GM12865 (cell line): ENCODE measurements around the gene SMARCC1.

Experiments
- DNase-seq: peaks from one replicate; pipeline ENCODE4 v3.0.0; 2010; ENCODE audit warnings: low read depth
- H3K4me3 ChIP-seq: 2 replicates; pipeline ENCODE4 v1.5.1; 2011; ENCODE audit warnings: mild to moderate bottlenecking, low read depth, low read length, control low read depth
- TF ChIP-seq, protein P1 (sequence below): IDR thresholded peaks from 2 replicates; pipeline ENCODE4 v1.5.1; 2011; ENCODE audit warnings: low read length, control low read depth, low read depth, inconsistent platforms; ENCODE audit not compliant: insufficient read depth; ENCODE audit errors: missing control alignments

The SMARCC1 gene

DNA sequence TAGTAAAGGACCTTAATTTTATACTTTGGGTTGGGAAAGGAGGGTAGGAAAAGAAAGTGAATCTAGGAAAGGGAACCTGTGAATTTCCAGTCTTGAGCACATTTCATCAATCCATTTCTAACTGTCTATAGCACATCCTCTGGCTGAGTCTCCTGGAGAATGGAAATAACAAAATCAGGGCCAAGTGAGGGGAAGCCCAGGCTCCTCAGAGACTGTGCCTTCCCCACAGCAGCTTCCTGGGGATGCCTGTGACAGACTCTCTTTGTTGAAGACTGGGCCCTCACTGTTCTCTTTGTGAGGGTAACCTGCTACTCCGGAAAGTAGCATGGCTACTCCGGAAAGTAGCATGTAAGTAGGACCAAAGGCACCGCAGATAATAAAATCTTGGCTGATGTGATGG, 180.4 kb downstream of the SMARCC1 start:
- TF ChIP-seq, protein P1, sequence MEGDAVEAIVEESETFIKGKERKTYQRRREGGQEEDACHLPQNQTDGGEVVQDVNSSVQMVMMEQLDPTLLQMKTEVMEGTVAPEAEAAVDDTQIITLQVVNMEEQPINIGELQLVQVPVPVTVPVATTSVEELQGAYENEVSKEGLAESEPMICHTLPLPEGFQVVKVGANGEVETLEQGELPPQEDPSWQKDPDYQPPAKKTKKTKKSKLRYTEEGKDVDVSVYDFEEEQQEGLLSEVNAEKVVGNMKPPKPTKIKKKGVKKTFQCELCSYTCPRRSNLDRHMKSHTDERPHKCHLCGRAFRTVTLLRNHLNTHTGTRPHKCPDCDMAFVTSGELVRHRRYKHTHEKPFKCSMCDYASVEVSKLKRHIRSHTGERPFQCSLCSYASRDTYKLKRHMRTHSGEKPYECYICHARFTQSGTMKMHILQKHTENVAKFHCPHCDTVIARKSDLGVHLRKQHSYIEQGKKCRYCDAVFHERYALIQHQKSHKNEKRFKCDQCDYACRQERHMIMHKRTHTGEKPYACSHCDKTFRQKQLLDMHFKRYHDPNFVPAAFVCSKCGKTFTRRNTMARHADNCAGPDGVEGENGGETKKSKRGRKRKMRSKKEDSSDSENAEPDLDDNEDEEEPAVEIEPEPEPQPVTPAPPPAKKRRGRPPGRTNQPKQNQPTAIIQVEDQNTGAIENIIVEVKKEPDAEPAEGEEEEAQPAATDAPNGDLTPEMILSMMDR = no peak
- no peak for DNase-seq
- no peak overlapping the region for H3K4me3 ChIP-seq

DNA sequence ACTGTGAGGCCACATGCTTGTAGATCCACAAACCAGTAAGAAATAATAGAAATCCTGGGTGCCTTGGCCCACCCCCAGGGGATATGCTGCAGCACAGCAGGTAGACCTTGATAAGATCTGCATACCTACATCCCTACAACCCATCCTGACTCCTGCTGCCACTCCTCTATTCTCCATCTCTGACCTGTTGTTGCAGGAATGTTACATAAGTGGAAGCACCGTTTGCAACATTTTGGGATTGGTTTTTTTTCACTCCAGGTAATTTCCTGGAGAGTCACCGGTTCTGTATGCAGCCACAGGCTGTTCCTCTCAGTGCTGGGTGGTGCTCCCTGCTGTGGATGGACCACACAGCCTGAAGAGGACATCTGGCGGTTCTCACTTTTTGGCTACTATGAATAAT, 186.9 kb downstream of the SMARCC1 start:
- no peak overlapping the region for H3K4me3 ChIP-seq
- no peak for DNase-seq
- TF ChIP-seq, protein P1 = no peak

DNA sequence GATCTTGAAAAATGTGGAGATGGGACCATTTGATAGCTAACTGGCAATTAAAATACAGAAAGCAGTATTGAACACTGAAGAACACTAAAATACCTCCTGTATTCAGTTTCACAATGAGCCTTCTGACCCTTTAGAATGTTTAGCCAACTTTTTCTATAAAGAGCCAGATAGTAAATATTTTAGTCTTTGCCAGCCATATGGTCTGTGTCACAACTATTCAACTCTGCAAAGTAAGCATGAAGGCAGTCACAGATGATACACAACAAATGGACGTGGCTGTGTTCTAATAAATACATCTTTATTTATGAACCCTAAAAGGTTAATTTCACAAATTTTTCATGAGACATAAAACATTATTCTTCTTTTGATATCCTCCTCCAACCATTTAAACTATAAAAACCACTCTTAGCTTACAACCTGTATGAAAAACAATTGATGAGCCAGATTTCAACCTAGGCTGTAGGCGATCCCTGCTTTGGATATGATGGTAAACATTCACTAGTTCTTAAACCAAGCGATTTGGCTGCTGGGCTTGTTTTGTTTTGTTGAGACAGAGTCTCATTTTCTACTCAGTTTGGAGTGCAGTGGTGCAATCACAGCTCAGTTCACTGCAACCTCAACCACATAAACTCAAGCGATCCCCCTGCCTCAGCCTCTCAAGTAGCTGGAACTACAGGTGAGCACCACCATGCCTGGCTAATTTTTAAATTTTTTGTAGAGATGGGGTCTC, 189.5 kb downstream of the SMARCC1 start:
- DNase-seq = no peak
- TF ChIP-seq, protein P1 = no peak
- no peak overlapping the region for H3K4me3 ChIP-seq

DNA sequence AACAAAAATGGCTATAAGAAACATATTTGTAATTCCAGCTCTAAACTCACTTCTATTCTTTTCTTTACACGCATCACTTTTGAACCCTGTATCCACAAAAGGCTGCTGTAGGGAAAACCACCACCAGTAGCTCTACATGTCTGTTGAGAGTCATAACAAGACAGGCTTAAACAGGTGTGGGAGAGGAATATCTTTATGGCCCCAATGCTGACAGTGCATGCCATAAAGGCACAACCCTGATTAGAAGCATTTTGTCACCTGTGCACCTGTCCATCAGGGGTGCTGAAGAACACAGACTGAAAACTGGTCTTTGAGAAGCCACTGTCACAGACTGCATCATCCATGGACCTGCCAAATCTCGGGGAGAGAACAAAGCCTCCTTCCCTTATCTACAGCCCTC, 191.5 kb downstream of the SMARCC1 start:
- DNase-seq = no peak
- TF ChIP-seq, protein P1 = no peak
- H3K4me3 ChIP-seq = no peak overlapping the region

DNA sequence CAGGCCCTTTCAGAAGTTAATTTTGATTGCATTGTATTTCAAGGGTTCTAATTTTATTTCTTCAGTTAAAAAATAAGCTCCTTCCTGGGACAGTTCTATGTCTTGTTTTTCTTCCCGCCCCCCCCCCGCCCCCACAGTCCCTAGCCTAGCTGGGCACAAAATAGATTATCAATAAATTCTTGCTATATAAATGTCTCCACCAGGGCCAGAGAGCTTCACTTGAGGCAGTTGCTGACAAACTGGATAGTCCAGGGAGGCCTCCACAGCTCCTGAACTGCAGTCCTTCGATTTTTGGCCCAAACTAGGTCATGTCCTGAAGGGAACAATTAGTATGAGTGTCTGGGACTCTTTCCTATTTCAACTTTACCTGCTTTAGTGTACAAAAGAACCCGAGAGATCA, 193.1 kb downstream of the SMARCC1 start:
- TF ChIP-seq, protein P1 = no peak
- no peak for DNase-seq
- H3K4me3 ChIP-seq = no peak overlapping the region

DNA sequence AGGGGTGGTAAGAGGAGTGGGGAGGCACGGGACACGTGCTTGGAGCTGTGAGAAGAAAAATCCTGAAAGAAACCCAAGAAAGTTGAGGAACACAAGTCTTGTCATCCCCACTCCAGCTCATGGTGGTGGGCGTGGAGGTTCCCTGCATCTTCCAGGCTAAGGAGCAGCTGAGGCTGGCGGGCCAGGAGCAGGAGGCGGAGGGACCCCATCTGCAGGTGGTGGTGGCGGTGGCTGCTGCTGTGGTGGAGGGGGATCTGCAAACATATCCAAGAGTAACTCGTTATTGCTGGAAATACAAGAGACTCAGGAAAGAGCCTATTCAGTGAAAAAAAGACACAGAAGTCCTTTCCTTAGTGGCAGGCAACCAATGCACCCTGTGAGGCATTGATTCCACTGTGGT, 193.6 kb downstream of the SMARCC1 start:
- TF ChIP-seq, protein P1 = no peak
- DNase-seq = no peak
- H3K4me3 ChIP-seq = no peak overlapping the region

DNA sequence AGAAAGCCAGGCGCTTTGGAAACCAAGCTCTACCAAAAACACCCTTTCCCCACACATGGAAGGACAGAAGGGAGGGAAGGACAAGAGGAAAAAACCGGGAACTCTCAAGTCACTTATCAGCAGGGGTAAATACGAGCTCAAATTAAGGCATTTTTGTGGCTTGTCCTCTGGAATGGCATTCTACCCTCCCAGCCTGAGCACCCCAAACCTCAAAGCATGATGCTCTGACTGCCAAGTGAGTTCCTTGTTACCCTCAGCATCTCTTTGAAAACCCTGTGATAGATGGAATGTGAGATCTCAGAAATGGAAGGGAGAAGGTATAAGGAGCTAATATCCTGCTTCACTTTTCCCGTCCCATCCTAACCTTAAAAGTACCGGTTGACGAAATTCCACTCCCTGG, 194.9 kb downstream of the SMARCC1 start:
- DNase-seq = no peak
- TF ChIP-seq, protein P1 = no peak
- H3K4me3 ChIP-seq = no peak overlapping the region
